ENCODE results near the gene IL17RA.
"Not testable (repeated sequence)": the region's sequence is repeated elsewhere in the genome, so short reads cannot be mapped to it uniquely, and the experiment has no call there.

Gene IL17RA

GRCh38 chr22:17140826-17141766 is 56.3 kb downstream of the IL17RA start:
- Histone ChIP-seq H3K4me1 (ENCODE audit: control insufficient read depth, insufficient read depth, low read length) (no peaks in the 10 kb centered on the region), H3K9me3 (ENCODE audit: control insufficient read depth, insufficient read depth, low read length) (no peaks in the 10 kb centered on the region), H3K27me3 (ENCODE audit: control insufficient read depth, insufficient read depth, low read length) (no peaks in the 10 kb centered on the region), H3K4me3 (ENCODE audit: low read depth, low read length) (no peak overlapping the region), H3K36me3 (ENCODE audit: control insufficient read depth, insufficient read depth, low read length) (peaks cover 72% of the 10 kb centered on the region), H3K27ac (ENCODE audit: low read depth, low read length) (no peak overlapping the region), H3K9ac (ENCODE audit: low read depth, low read length) (no peak overlapping the region)

- Histone ChIP-seq H3K4me1 (ENCODE audit: control insufficient read depth, insufficient read depth, low read length) (no peaks in the 10 kb centered on the region), H3K27ac (ENCODE audit: low read depth, low read length) (no peak overlapping the region), H3K27me3 (ENCODE audit: control insufficient read depth, insufficient read depth, low read length) (no peaks in the 10 kb centered on the region), H3K36me3 (ENCODE audit: control insufficient read depth, insufficient read depth, low read length) (peaks cover 73% of the 10 kb centered on the region), H3K9me3 (ENCODE audit: control insufficient read depth, insufficient read depth, low read length) (no peaks in the 10 kb centered on the region), H3K4me3 (ENCODE audit: low read depth, low read length) (no peak overlapping the region), H3K9ac (ENCODE audit: low read depth, low read length) (no peak overlapping the region)
Measured at GRCh38 chr22:17143101-17143500, 58.3 kb downstream of the IL17RA start.

GRCh38 chr22:17143826-17144225 is 59.0 kb downstream of the IL17RA start:
- H3K36me3 ChIP-seq (ENCODE audit: control insufficient read depth, insufficient read depth, low read length): peaks cover 69% of the 10 kb centered on the region
- H3K4me3 ChIP-seq (ENCODE audit: low read depth, low read length): no peak overlapping the region
- H3K9me3 ChIP-seq (ENCODE audit: control insufficient read depth, insufficient read depth, low read length): no peaks in the 10 kb centered on the region
- no peaks in the 10 kb centered on the region for H3K4me1 ChIP-seq (ENCODE audit: control insufficient read depth, insufficient read depth, low read length)
- H3K9ac ChIP-seq (ENCODE audit: low read depth, low read length): no peak overlapping the region
- no peak overlapping the region for H3K27ac ChIP-seq (ENCODE audit: low read depth, low read length)
- no peaks in the 10 kb centered on the region for H3K27me3 ChIP-seq (ENCODE audit: control insufficient read depth, insufficient read depth, low read length)

GRCh38 chr22:17145021-17145680 is 60.4 kb downstream of the IL17RA start:
- peaks cover 67% of the 10 kb centered on the region for H3K36me3 ChIP-seq (ENCODE audit: control insufficient read depth, insufficient read depth, low read length)
- no peak overlapping the region for H3K9ac ChIP-seq (ENCODE audit: low read depth, low read length)
- H3K27ac ChIP-seq (ENCODE audit: low read depth, low read length): no peak overlapping the region
- no peaks in the 10 kb centered on the region for H3K4me1 ChIP-seq (ENCODE audit: control insufficient read depth, insufficient read depth, low read length)
- no peaks in the 10 kb centered on the region for H3K27me3 ChIP-seq (ENCODE audit: control insufficient read depth, insufficient read depth, low read length)
- H3K4me3 ChIP-seq (ENCODE audit: low read depth, low read length): no peak overlapping the region
- H3K9me3 ChIP-seq (ENCODE audit: control insufficient read depth, insufficient read depth, low read length): no peaks in the 10 kb centered on the region

GRCh38 chr22:17147458-17147857 is 62.7 kb downstream of the IL17RA start:
- H3K9me3 ChIP-seq (ENCODE audit: control insufficient read depth, insufficient read depth, low read length); H3K27ac ChIP-seq (ENCODE audit: low read depth, low read length); H3K4me3 ChIP-seq (ENCODE audit: low read depth, low read length); H3K4me1 ChIP-seq (ENCODE audit: control insufficient read depth, insufficient read depth, low read length); H3K27me3 ChIP-seq (ENCODE audit: control insufficient read depth, insufficient read depth, low read length); H3K9ac ChIP-seq (ENCODE audit: low read depth, low read length): not testable (repeated sequence)
- peaks cover 44% of the 10 kb centered on the region for H3K36me3 ChIP-seq (ENCODE audit: control insufficient read depth, insufficient read depth, low read length)

- H3K27me3 ChIP-seq (ENCODE audit: control insufficient read depth, insufficient read depth, low read length): no peaks in the 10 kb centered on the region
- peaks cover 27% of the 10 kb centered on the region for H3K36me3 ChIP-seq (ENCODE audit: control insufficient read depth, insufficient read depth, low read length)
- no peak overlapping the region for H3K27ac ChIP-seq (ENCODE audit: low read depth, low read length)
- no peak overlapping the region for H3K9ac ChIP-seq (ENCODE audit: low read depth, low read length)
- H3K4me3 ChIP-seq (ENCODE audit: low read depth, low read length): no peak overlapping the region
- no peaks in the 10 kb centered on the region for H3K9me3 ChIP-seq (ENCODE audit: control insufficient read depth, insufficient read depth, low read length)
- H3K4me1 ChIP-seq (ENCODE audit: control insufficient read depth, insufficient read depth, low read length): no peaks in the 10 kb centered on the region
Measured at GRCh38 chr22:17149076-17149815, 64.4 kb downstream of the IL17RA start.

- no peaks in the 10 kb centered on the region for H3K27me3 ChIP-seq (ENCODE audit: control insufficient read depth, insufficient read depth, low read length)
- no peaks in the 10 kb centered on the region for H3K9me3 ChIP-seq (ENCODE audit: control insufficient read depth, insufficient read depth, low read length)
- no peak overlapping the region for H3K9ac ChIP-seq (ENCODE audit: low read depth, low read length)
- H3K27ac ChIP-seq (ENCODE audit: low read depth, low read length): no peak overlapping the region
- peaks cover 22% of the 10 kb centered on the region for H3K36me3 ChIP-seq (ENCODE audit: control insufficient read depth, insufficient read depth, low read length)
- no peak overlapping the region for H3K4me3 ChIP-seq (ENCODE audit: low read depth, low read length)
- H3K4me1 ChIP-seq (ENCODE audit: control insufficient read depth, insufficient read depth, low read length): no peaks in the 10 kb centered on the region; the same call in 1 of the 2 replicates
Measured at GRCh38 chr22:17152340-17152739, 67.5 kb downstream of the IL17RA start.

- Histone ChIP-seq H3K27me3 (ENCODE audit: control insufficient read depth, insufficient read depth, low read length) (no peaks in the 10 kb centered on the region), H3K9ac (ENCODE audit: low read depth, low read length) (no peak overlapping the region), H3K9me3 (ENCODE audit: control insufficient read depth, insufficient read depth, low read length) (no peaks in the 10 kb centered on the region), H3K4me3 (ENCODE audit: low read depth, low read length) (no peak overlapping the region), H3K27ac (ENCODE audit: low read depth, low read length) (no peak overlapping the region), H3K36me3 (ENCODE audit: control insufficient read depth, insufficient read depth, low read length) (peaks cover 20% of the 10 kb centered on the region), H3K4me1 (ENCODE audit: control insufficient read depth, insufficient read depth, low read length) (no peaks in the 10 kb centered on the region; the same call in 1 of the 2 replicates)
Measured at GRCh38 chr22:17152971-17153370, 68.2 kb downstream of the IL17RA start.

GRCh38 chr22:17155941-17156340 is 71.1 kb downstream of the IL17RA start:
- H3K36me3 ChIP-seq (ENCODE audit: control insufficient read depth, insufficient read depth, low read length): peaks cover 10% of the 10 kb centered on the region
- no peaks in the 10 kb centered on the region; the same call in 1 of the 2 replicates for H3K4me1 ChIP-seq (ENCODE audit: control insufficient read depth, insufficient read depth, low read length)
- no peaks in the 10 kb centered on the region for H3K9me3 ChIP-seq (ENCODE audit: control insufficient read depth, insufficient read depth, low read length)
- no peak overlapping the region for H3K4me3 ChIP-seq (ENCODE audit: low read depth, low read length)
- H3K9ac ChIP-seq (ENCODE audit: low read depth, low read length): no peak overlapping the region
- no peaks in the 10 kb centered on the region for H3K27me3 ChIP-seq (ENCODE audit: control insufficient read depth, insufficient read depth, low read length)
- no peak overlapping the region for H3K27ac ChIP-seq (ENCODE audit: low read depth, low read length)

GRCh38 chr22:17157714-17158113 is 72.9 kb downstream of the IL17RA start:
- Histone ChIP-seq H3K9ac (ENCODE audit: low read depth, low read length) (no peak overlapping the region), H3K36me3 (ENCODE audit: control insufficient read depth, insufficient read depth, low read length) (peaks cover 10% of the 10 kb centered on the region), H3K9me3 (ENCODE audit: control insufficient read depth, insufficient read depth, low read length) (no peaks in the 10 kb centered on the region), H3K27me3 (ENCODE audit: control insufficient read depth, insufficient read depth, low read length) (no peaks in the 10 kb centered on the region), H3K4me3 (ENCODE audit: low read depth, low read length) (no peak overlapping the region), H3K4me1 (ENCODE audit: control insufficient read depth, insufficient read depth, low read length) (no peaks in the 10 kb centered on the region; the same call in 1 of the 2 replicates), H3K27ac (ENCODE audit: low read depth, low read length) (no peak overlapping the region)
